Mucosa of descending colon (tissue), 3 donors: ENCODE measurements around the gene IGFBP2. TPM values are rescaled to one million over a fixed set of nuclear protein-coding genes. Genes with fewer than 3 reads are reported as not detected.
A peak's percentile ranks its signal among the peaks of the same experiment; 100 is the strongest.

Source experiments
- ATAC-seq: fragments of 200-7000 bp; cut with Tn5 transposase; one replicate; pipeline ENCODE4 v1.9.1; 2020; ENCODE audit warnings: mild to moderate bottlenecking, moderate library complexity
- DNase-seq, 3 donors: peaks; one replicate each; pipeline ENCODE4 v3.0.0-alpha.2; 2020
- H3K36me3 ChIP-seq: fragments of 200-600 bp; one replicate; pipeline ENCODE4 v1.8.0; 2021; ENCODE audit warnings: low read depth, mild to moderate bottlenecking
- H3K4me1 ChIP-seq: fragments of 200-600 bp; one replicate; pipeline ENCODE4 v1.8.0; 2021; ENCODE audit warnings: low read depth, mild to moderate bottlenecking
- H3K4me3 ChIP-seq: fragments of 200-600 bp; one replicate; pipeline ENCODE4 v1.8.0; 2021; ENCODE audit warnings: mild to moderate bottlenecking
- H3K9me3 ChIP-seq: fragments of 200-600 bp; one replicate; pipeline ENCODE4 v1.8.0; 2021; ENCODE audit warnings: mild to moderate bottlenecking
- CTCF ChIP-seq: fragments of 200-600 bp; IDR thresholded peaks from one replicate; pipeline ENCODE4 v1.8.0; 2022; ENCODE audit warnings: antibody characterized with exemption, mild to moderate bottlenecking
- intact Hi-C, 2 donors: fragments of 100-400 bp; cut with DNase I in 1 of 2; cut with micrococcal nuclease in 1 of 2; formaldehyde crosslinking; loops; one replicate each; pipeline versions ENCODE4 v1.11.0 to v1.11.1; 2022; cut with DNase I, micrococcal nuclease
- total RNA-seq, 3 donors: library from RNA; stranded (reverse); fragmentation: NEBNext Ultra II Directional in 2 of 3; extraction: Animal tissue kit (Norgen Biotek cat#: 25700) in 2 of 3; gene quantifications; one replicate each; pipeline versions ENCODE4 v1.2.1 to v1.2.4, GENCODE V29; 2021 to 2023
- donor health status: DM: no; HTN: no; CAD: no; lungs with moderate emphysema.
- donor health status: DM: no; HTN: no; CAD: no.
- donor health status: DM: no; HTN: yes; CAD: no.

IGFBP2 gene
- total RNA-seq, 3 donors from 2014 or later: 26.7 to 62.1 (median 57.2) TPM

GRCh38 chr2:216632346-216632951 is 771 bp upstream of the IGFBP2 start:
- intact Hi-C loops: no loop called here
- no peak for TF ChIP-seq CTCF
- Histone ChIP-seq H3K36me3 (no peaks in the 10 kb centered on the region), H3K9me3 (no peaks in the 10 kb centered on the region), H3K4me3 (no peak overlapping the region), H3K4me1 (peaks cover 11% of the 10 kb centered on the region)
- ATAC-seq: no peak
- DNase-seq: no peak

GRCh38 chr2:216633616-216634369 is 573 bp downstream of the IGFBP2 start:
- peak in 2 of 3 donors; percentile 17 to 62 for DNase-seq
- no peaks in the 10 kb centered on the region for H3K9me3 ChIP-seq
- intact Hi-C loops: no loop called here
- peak overlapping the region; percentile 17 for H3K4me3 ChIP-seq
- peaks cover 15% of the 10 kb centered on the region for H3K4me1 ChIP-seq
- no peak for TF ChIP-seq CTCF
- peak; percentile 2 for ATAC-seq
- no peaks in the 10 kb centered on the region for H3K36me3 ChIP-seq

- DNase-seq (peak in 1 of 3 donors; percentile 46), ATAC-seq (no peak)
- intact Hi-C loops: no loop called here
- peaks cover 15% of the 10 kb centered on the region for H3K4me1 ChIP-seq
- no peaks in the 10 kb centered on the region for H3K9me3 ChIP-seq
- H3K36me3 ChIP-seq: no peaks in the 10 kb centered on the region
- H3K4me3 ChIP-seq: no peak overlapping the region
- TF ChIP-seq CTCF: no peak
Measured at GRCh38 chr2:216634370-216635148, 1.3 kb downstream of the IGFBP2 start.

- Histone ChIP-seq H3K4me1 (peaks cover 15% of the 10 kb centered on the region), H3K4me3 (no peak overlapping the region), H3K9me3 (no peaks in the 10 kb centered on the region), H3K36me3 (no peaks in the 10 kb centered on the region)
- no peak for ATAC-seq
- no peak for DNase-seq
- TF ChIP-seq CTCF: no peak
- intact Hi-C loops: no loop called here
Measured at GRCh38 chr2:216635171-216635570, 2.0 kb downstream of the IGFBP2 start.

- Histone ChIP-seq H3K4me1 (peaks cover 15% of the 10 kb centered on the region), H3K36me3 (no peaks in the 10 kb centered on the region), H3K9me3 (no peaks in the 10 kb centered on the region), H3K4me3 (no peak overlapping the region)
- ATAC-seq (no peak), DNase-seq (no peak)
- no peak for TF ChIP-seq CTCF
- intact Hi-C loops: no loop called here
Measured at GRCh38 chr2:216635701-216636550, 2.7 kb downstream of the IGFBP2 start.
